H1 (cell line): ENCODE results near the gene AURKAIP1. TPM values are rescaled to one million over a fixed set of nuclear protein-coding genes. Genes with fewer than 3 reads are reported as not detected.
A peak's percentile ranks its signal among the peaks of the same experiment; 100 is the strongest.

Experiments used
- CTCF ChIA-PET: fragments of 300-600 bp; sonication (Branson Sonifier 250); formaldehyde crosslinking; loops from one replicate; lab custom pipeline; 2021; ENCODE audit not compliant: partially characterized antibody; lab: Charles Lee
- POLR2A ChIA-PET: fragments of 300-600 bp; sonication (Branson Sonifier 250); formaldehyde crosslinking; loops from one replicate; lab custom pipeline; 2021; ENCODE audit warnings: inconsistent platforms; ENCODE audit not compliant: partially characterized antibody; lab: Charles Lee
- DNase-seq, 2 experiments: peaks; one replicate each; pipeline versions ENCODE4 v3.0.0 to v3.0.0-alpha.2; 2010 to 2022; ENCODE audit warnings: low spot score in 2 of 2, low read depth in 1 of 2, mixed read lengths in 1 of 2
- FAIRE-seq: peaks from 2 replicates; lab custom pipeline; 2011; peaks lifted over from hg19 to GRCh38; lab: Jason Lieb, UNC
- H2AFZ ChIP-seq: 2 replicates; pipeline ENCODE4 v1.8.1; 2012; ENCODE audit warnings: low read length, inconsistent platforms
- H2AK5ac ChIP-seq: 2 replicates; pipeline ENCODE4 v1.6.1; 2013; ENCODE audit warnings: low read depth, low read length
- H2BK120ac ChIP-seq: replicated peaks from 2 replicates; pipeline ENCODE3; 2013; ENCODE audit warnings: low read depth, low read length, inconsistent platforms
- H2BK12ac ChIP-seq: 2 replicates; pipeline ENCODE4 v1.6.1; 2013; ENCODE audit warnings: low read depth, low read length
- H2BK15ac ChIP-seq: 2 replicates; pipeline ENCODE4 v1.6.1; 2013; ENCODE audit warnings: low read length
- H2BK20ac ChIP-seq: 2 replicates; pipeline ENCODE4 v1.6.1; 2013; ENCODE audit warnings: low read length
- H2BK5ac ChIP-seq: 2 replicates; pipeline ENCODE4 v1.6.1; 2013; ENCODE audit warnings: low read depth, low read length
- H3K14ac ChIP-seq: 2 replicates; pipeline ENCODE4 v1.6.1; 2013; ENCODE audit warnings: inconsistent platforms; ENCODE audit not compliant: insufficient read length
- H3K18ac ChIP-seq: 2 replicates; pipeline ENCODE4 v1.6.1; 2013; ENCODE audit warnings: low read length; ENCODE audit errors: extremely low read depth
- H3K23ac ChIP-seq: 2 replicates; pipeline ENCODE4 v1.6.1; 2013; ENCODE audit warnings: inconsistent platforms; ENCODE audit not compliant: insufficient read length
- H3K23me2 ChIP-seq: 2 replicates; pipeline ENCODE4 v1.6.1; 2013; ENCODE audit warnings: low read depth, low read length
- H3K27ac ChIP-seq: 2 replicates; pipeline ENCODE4 v1.6.1; 2011; ENCODE audit warnings: low read depth, low read length, inconsistent platforms
- H3K27me3 ChIP-seq, 4 experiments: replicated peaks in 1 of 4; 1 replicate in 1 of 4; 2 replicates in 3 of 4; pipeline versions ENCODE4 v1.6.1 to v1.8.1; 2011 to 2013; ENCODE audit warnings: low read length in 3 of 4, mild to moderate bottlenecking in 3 of 4, inconsistent platforms in 2 of 4, mixed read lengths in 2 of 4, moderate library complexity in 1 of 4; ENCODE audit not compliant: control insufficient read depth in 3 of 4, insufficient read depth in 3 of 4; ENCODE audit errors: extremely low read depth in 1 of 4
- H3K36me3 ChIP-seq, 4 experiments: 2 replicates each; pipeline versions ENCODE4 v1.6.1 to v1.8.1; 2011 to 2013; ENCODE audit warnings: mild to moderate bottlenecking in 4 of 4, low read length in 3 of 4, moderate library complexity in 2 of 4, control low read depth in 1 of 4, inconsistent platforms in 1 of 4; ENCODE audit not compliant: insufficient read depth in 4 of 4, control insufficient read depth in 2 of 4
- H3K4ac ChIP-seq: replicated peaks from 2 replicates; pipeline ENCODE3; 2013; ENCODE audit warnings: low read length, low read depth, mixed read lengths, inconsistent platforms; ENCODE audit not compliant: insufficient read length
- H3K4me1 ChIP-seq, 4 experiments: replicated peaks in 1 of 4; 1 replicate in 1 of 4; 2 replicates in 3 of 4; pipeline versions ENCODE4 v1.6.1 to v1.8.1; 2011 to 2013; ENCODE audit warnings: low read length in 3 of 4, inconsistent platforms in 2 of 4, mixed read lengths in 1 of 4; ENCODE audit not compliant: insufficient read depth in 4 of 4, control insufficient read depth in 3 of 4
- H3K4me2 ChIP-seq, 2 experiments: 2 replicates each; pipeline versions ENCODE4 v1.6.1 to v1.8.1; 2011 to 2013; ENCODE audit warnings: low read depth in 2 of 2, low read length in 2 of 2, control low read depth in 1 of 2, inconsistent platforms in 1 of 2, mild to moderate bottlenecking in 1 of 2; ENCODE audit not compliant: insufficient read depth in 1 of 2
- H3K4me3 ChIP-seq, 4 experiments: fragments of 200-600, 300-600 bp in 1 of 4; sonication (generic), shearing (Covaris generic), sonication (Bioruptor Twin) in 1 of 4; 2 replicates each; pipeline versions ENCODE4 v1.5.1 to v1.8.1; 2011 to 2016; ENCODE audit warnings: low read length in 4 of 4, low read depth in 3 of 4, control low read depth in 2 of 4, inconsistent platforms in 2 of 4, mild to moderate bottlenecking in 2 of 4, mixed read lengths in 1 of 4, moderate library complexity in 1 of 4; ENCODE audit not compliant: insufficient read depth in 2 of 4; ENCODE audit errors: extremely low read depth in 1 of 4
- H3K56ac ChIP-seq: replicated peaks from 2 replicates; pipeline ENCODE3; 2013; ENCODE audit warnings: low read depth, mild to moderate bottlenecking, mixed read lengths, low read length, inconsistent platforms; ENCODE audit not compliant: insufficient read length
- H3K79me1 ChIP-seq: 2 replicates; pipeline ENCODE4 v1.6.1; 2013; ENCODE audit warnings: low read depth, low read length, control low read depth
- H3K79me2 ChIP-seq, 2 experiments: 2 replicates each; pipeline versions ENCODE4 v1.6.1 to v1.8.1; 2012 to 2013; ENCODE audit warnings: low read length in 2 of 2, mild to moderate bottlenecking in 2 of 2, inconsistent platforms in 1 of 2; ENCODE audit not compliant: insufficient read depth in 2 of 2, control insufficient read depth in 1 of 2
- H3K9ac ChIP-seq, 4 experiments: replicated peaks in 1 of 4; 1 replicate in 1 of 4; 2 replicates in 3 of 4; pipeline versions ENCODE4 v1.6.1 to v1.8.1; 2011 to 2013; ENCODE audit warnings: low read depth in 3 of 4, low read length in 3 of 4, control low read depth in 2 of 4, mild to moderate bottlenecking in 2 of 4, moderate library complexity in 2 of 4, inconsistent platforms in 1 of 4; ENCODE audit errors: extremely low read depth in 1 of 4
- H3K9me3 ChIP-seq, 2 experiments: 2 replicates each; pipeline versions ENCODE4 v1.6.1 to v1.8.1; 2012 to 2013; ENCODE audit warnings: mild to moderate bottlenecking in 2 of 2, moderate library complexity in 2 of 2, control low read depth in 1 of 2, inconsistent platforms in 1 of 2, low read depth in 1 of 2, low read length in 1 of 2, mixed read lengths in 1 of 2; ENCODE audit not compliant: insufficient read depth in 2 of 2
- H4K20me1 ChIP-seq, 2 experiments: replicated peaks in 1 of 2; 2 replicates each; pipeline versions ENCODE3 to v1.8.1; 2011 to 2013; ENCODE audit warnings: inconsistent platforms in 2 of 2, low read length in 2 of 2, mild to moderate bottlenecking in 1 of 2; ENCODE audit not compliant: insufficient read depth in 2 of 2, control insufficient read depth in 1 of 2
- H4K5ac ChIP-seq: 2 replicates; pipeline ENCODE4 v1.6.1; 2013; ENCODE audit warnings: low read length, low read depth, mixed read lengths, inconsistent platforms; ENCODE audit not compliant: insufficient read length
- H4K8ac ChIP-seq: 2 replicates; pipeline ENCODE4 v1.8.0; 2013; ENCODE audit warnings: mild to moderate bottlenecking, moderate library complexity, low read length, inconsistent platforms; ENCODE audit not compliant: insufficient read depth; ENCODE audit errors: extremely low read depth
- H4K91ac ChIP-seq: replicated peaks from 2 replicates; pipeline ENCODE3; 2013; ENCODE audit warnings: low read length, mixed read lengths, inconsistent platforms; ENCODE audit not compliant: insufficient read length
- ATF2 ChIP-seq: IDR thresholded peaks from 2 replicates; pipeline ENCODE4 v1.6.1; 2012; ENCODE audit warnings: low read length, inconsistent platforms
- CREB1 ChIP-seq: IDR thresholded peaks from 2 replicates; pipeline ENCODE4 v1.6.1; 2012; ENCODE audit warnings: inconsistent platforms
- GABPA ChIP-seq: IDR thresholded peaks from 2 replicates; pipeline ENCODE4 v1.6.1; 2011; ENCODE audit warnings: mild to moderate bottlenecking, low read length, moderate library complexity, borderline replicate concordance; ENCODE audit not compliant: insufficient read depth
- HDAC2 ChIP-seq, 2 experiments: fragments of 300-600 bp in 1 of 2; sonication (generic) in 1 of 2; IDR thresholded peaks; 2 replicates each; pipeline ENCODE4 v1.6.1; 2011 to 2012; ENCODE audit warnings: low read depth in 2 of 2, low read length in 2 of 2, mild to moderate bottlenecking in 2 of 2, moderate library complexity in 2 of 2, borderline replicate concordance in 1 of 2, inconsistent platforms in 1 of 2
- KDM5A ChIP-seq: fragments of 200-600 bp; IDR thresholded peaks from 2 replicates; pipeline ENCODE4 v1.7.1; 2012; ENCODE audit warnings: mild to moderate bottlenecking, low read length, inconsistent platforms, mixed read lengths
- MAX ChIP-seq: IDR thresholded peaks from 2 replicates; pipeline ENCODE4 v1.6.1; 2012; ENCODE audit warnings: inconsistent platforms
- SIN3A ChIP-seq, 2 experiments: IDR thresholded peaks in 1 of 2; conservative IDR thresholded peaks in 1 of 2; 2 replicates each; pipeline ENCODE4 v1.6.1; 2011 to 2012; ENCODE audit warnings: low read length in 2 of 2, improper control_type of control experiment in 1 of 2, low read depth in 1 of 2, mild to moderate bottlenecking in 1 of 2
- SRF ChIP-seq: IDR thresholded peaks from 2 replicates; pipeline ENCODE4 v1.6.1; 2011; ENCODE audit warnings: mild to moderate bottlenecking, low read depth, low read length, moderate library complexity
- TCF12 ChIP-seq: IDR thresholded peaks from 2 replicates; pipeline ENCODE4 v1.6.1; 2011; ENCODE audit warnings: low read depth, mild to moderate bottlenecking, low read length
- WGBS, 2 experiments: shearing (Covaris generic) in 1 of 2; methylation state at CpG; one replicate each; pipeline versions ENCODE4 v1.1.6 to v1.1.7; 2013 to 2015; ENCODE audit warnings: low lambda C conversion rate in 2 of 2, mixed read lengths in 2 of 2, inconsistent platforms in 1 of 2, low coverage in 1 of 2, missing lambda C conversion rate in 1 of 2; ENCODE audit not compliant: insufficient replicate concordance in 2 of 2, insufficient coverage in 1 of 2, insufficient read length in 1 of 2; ENCODE audit errors: extremely low coverage in 1 of 2, missing lambda C conversion rate in 1 of 2; 5-methylcytosine and 5-hydroxymethylcytosine counted together
- polyA plus RNA-seq, 7 experiments: library from polyadenylated mRNA; depleted of rRNA in 3 of 7; stranded (reverse) in 5 of 7; unstranded in 2 of 7; fragments of >200 nt in 5 of 7; fragments of 200-250 nt in 2 of 7; gene quantifications; 1 replicate in 5 of 7; 2 replicates in 1 of 7; 4 replicates in 1 of 7; pipeline versions ENCODE4 v1.2.1 to v1.2.3, GENCODE V29; 2011 to 2013; ENCODE audit warnings: missing spikeins in 2 of 7, mixed read lengths in 2 of 7
- total RNA-seq: library from RNA; stranded (reverse); fragmentation: NEBNext Ultra II Directional; extraction: Animal tissue kit (Norgen Biotek cat#: 25700); gene quantifications from 2 replicates; pipeline ENCODE4 v1.2.1, GENCODE V29; 2021

AURKAIP1 gene
- total and polyA plus RNA-seq, 2 of the 8 experiments (the other 6 are each of a cell fraction or from before 2014, with no cell fraction given), result 87.8 to 194 TPM

GRCh38 chr1:1334835-1335234 lies 40.2 kb downstream of the AURKAIP1 start:
- Histone ChIP-seq H3K27ac (no peak overlapping the region), H4K91ac (no peak overlapping the region), H3K56ac (no peak overlapping the region), H2BK5ac (no peak overlapping the region), H3K36me3 (peaks cover 0 to 24% (median 6%) of the 10 kb centered on the region in 4 experiments; a peak in 5 of 8 replicates), H2BK120ac (no peak overlapping the region), H3K9ac (no peak overlapping the region), H3K23me2 (peaks cover 2% of the 10 kb centered on the region; the same call in 1 of the 2 replicates), H4K20me1 (peaks cover 10 to 28% of the 10 kb centered on the region in 2 experiments), H3K4ac (no peak overlapping the region), H4K8ac (no peak overlapping the region), H3K9me3 (peaks cover 0 to 1% of the 10 kb centered on the region in 2 experiments; a peak in 2 of 4 replicates), H2AFZ (no peak overlapping the region), H2BK15ac (no peak overlapping the region), H3K14ac (no peak overlapping the region), H2BK20ac (no peak overlapping the region), H3K4me3 (no peak overlapping the region), H3K27me3 (no peaks in the 10 kb centered on the region; a peak in 1 of 7 replicates), H4K5ac (no peak overlapping the region), H3K18ac (no peak overlapping the region), H3K79me2 (no peaks in the 10 kb centered on the region), H3K4me2 (no peak overlapping the region), H3K79me1 (peaks cover 4% of the 10 kb centered on the region; the same call in 1 of the 2 replicates), H3K23ac (no peak overlapping the region), H3K4me1 (no peaks in the 10 kb centered on the region; a peak in 2 of 7 replicates), H2AK5ac (no peak overlapping the region), H2BK12ac (no peak overlapping the region)
- CTCF ChIA-PET, result interaction anchor here (0.6 to 3.2 kb wide), 8 partner anchors 10 to 928 kb away, joined by 3 to 13 read pairs (median 4); no protein-coding TSS in a partner anchor
- POLR2A ChIA-PET, result interaction anchor here (0.8 to 9.0 kb wide), 17 partner anchors 9 to 99 kb away, joined by 3 to 134 read pairs (median 5); partner anchors contain the start of genes AURKAIP1, CCNL2 and DVL1
- no peak for FAIRE-seq
- 82% methylated on average over 11 of the region's 11 CpGs; no CpG with 5 or more reads in 1 of the 2 experiments for WGBS, 2 experiments
- peak in 1 of 2 experiments; percentile 87 for DNase-seq
- TF ChIP-seq GABPA (peak; percentile 81; the same call in 1 of the 2 replicates), HDAC2 (IDR thresholded peaks at IDR 0.05; ENCODE audit: borderline replicate concordance in 1 of 2, low read depth in 2 of 2, low read length in 2 of 2) (peak; percentile 99 to 100), MAX (peak; percentile 91), SRF (0 out of 2 replicates have a peak, but pooled peaks have one; percentile 16), KDM5A (no peak), ATF2 (peak; percentile 86; the same call in 1 of the 2 replicates), CREB1 (peak; percentile 67), SIN3A (conservative IDR thresholded peaks at IDR 0.05 in 1 of 2, IDR thresholded peaks at IDR 0.05 in 1 of 2; ENCODE audit: low read depth in 1 of 2, low read length in 2 of 2) (peak; percentile 100), TCF12 (0 out of 2 replicates have a peak, but pooled peaks have one; percentile 39)
